LNCaP clone FGC (cell line): ENCODE data around the gene OR52N4.

Experiments
- DNase-seq: peaks from one replicate; pipeline ENCODE4 v3.0.0-alpha.2; 2011; ENCODE audit warnings: low read depth
- H3K4me3 ChIP-seq: 2 replicates; pipeline ENCODE4 v1.5.1; 2011; ENCODE audit warnings: mild to moderate bottlenecking, low read depth, low read length, control low read depth
- CTCF ChIP-seq: IDR thresholded peaks from 2 replicates; pipeline ENCODE4 v1.5.1; 2012; ENCODE audit warnings: mild to moderate bottlenecking; ENCODE audit not compliant: control insufficient read depth, insufficient read depth; ENCODE audit errors: extremely low read depth

Gene OR52N4

GRCh38 chr11:5727691-5728090 is 26.4 kb upstream of the OR52N4 start:
- no peak for TF ChIP-seq CTCF
- H3K4me3 ChIP-seq: no peak overlapping the region
- DNase-seq: no peak

- H3K4me3 ChIP-seq: no peak within 1 kb of the TSS
- no peak for DNase-seq
- no peak for TF ChIP-seq CTCF
Observed at GRCh38 chr11:5736396-5736795, 17.6 kb upstream of the OR52N4 start, which contains the start of gene OR56B1. TSS of gene OR56B1 (plus strand) at chr11:5736448. CDS start at chr11:5736517, 69 bp downstream.

- no peak overlapping the region for H3K4me3 ChIP-seq
- DNase-seq: no peak
- no peak for TF ChIP-seq CTCF
Observed at GRCh38 chr11:5737091-5737490, 17.0 kb upstream of the OR52N4 start.

GRCh38 chr11:5737670-5738392 is 16.2 kb upstream of the OR52N4 start:
- DNase-seq: no peak
- no peak overlapping the region for H3K4me3 ChIP-seq
- TF ChIP-seq CTCF: no peak

GRCh38 chr11:5738431-5738830 is 15.6 kb upstream of the OR52N4 start:
- TF ChIP-seq CTCF: no peak
- H3K4me3 ChIP-seq: no peak overlapping the region
- DNase-seq: no peak

- no peak overlapping the region for H3K4me3 ChIP-seq
- no peak for DNase-seq
- no peak for TF ChIP-seq CTCF
Observed at GRCh38 chr11:5746614-5747013, 7.4 kb upstream of the OR52N4 start.

- DNase-seq: no peak
- H3K4me3 ChIP-seq: no peak overlapping the region
- TF ChIP-seq CTCF: no peak
Observed at GRCh38 chr11:5749836-5750235, 4.2 kb upstream of the OR52N4 start.
